GM19328 (cell line): ENCODE measurements around the gene STON1.
"Not testable (repeated sequence)": the region's sequence is repeated elsewhere in the genome, so short reads cannot be mapped to it uniquely, and the experiment has no call there.

ENCODE experiments used
- ATAC-seq: cut with Tn5 transposase; IDR thresholded peaks from one replicate; pipeline ENCODE4 v1.9.1; 2021; ENCODE audit warnings: mild to moderate bottlenecking, moderate library complexity; ENCODE audit not compliant: unreplicated experiment

STON1 gene

DNA sequence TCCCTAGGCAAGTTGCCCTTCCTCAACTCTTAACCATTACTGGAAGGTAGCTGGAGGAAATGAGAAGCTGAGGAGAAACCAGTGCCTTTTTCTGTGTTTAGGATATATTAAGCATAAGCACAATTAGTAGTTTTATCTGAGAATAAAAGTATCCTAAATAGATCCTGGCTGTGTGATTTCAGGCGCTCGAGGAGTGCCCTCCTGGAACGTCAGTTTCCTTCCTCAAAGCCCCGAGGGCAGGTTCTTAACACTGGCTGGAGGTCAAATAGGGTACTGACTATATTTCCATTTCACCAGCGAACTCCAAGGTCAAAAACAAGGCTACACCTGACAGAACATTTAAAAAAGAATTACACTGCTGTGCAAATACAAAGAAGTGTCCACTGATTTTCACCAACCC, 1.5 kb upstream of the STON1 start:
- no peak for ATAC-seq

DNA sequence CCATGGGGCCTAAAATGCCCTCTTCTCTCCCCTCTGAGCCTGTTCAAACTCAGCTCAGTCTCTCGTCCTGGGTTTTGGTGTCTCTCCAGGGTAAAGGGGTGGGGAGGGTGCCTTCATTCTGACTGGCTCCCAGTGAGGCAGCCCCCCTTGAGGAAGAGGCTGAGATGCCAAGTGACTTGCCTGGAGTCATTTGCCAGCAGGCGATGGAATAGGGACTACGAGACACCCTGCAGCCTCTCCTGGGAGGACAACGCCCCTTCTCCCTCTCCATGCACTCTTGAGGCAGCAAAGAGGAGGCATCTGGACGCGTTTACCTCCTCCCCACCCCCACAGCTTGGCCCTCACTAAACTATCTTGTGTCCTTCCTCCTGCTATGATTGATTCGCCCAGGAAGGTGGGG, 760 bp upstream of the STON1 start:
- ATAC-seq, result no peak

DNA sequence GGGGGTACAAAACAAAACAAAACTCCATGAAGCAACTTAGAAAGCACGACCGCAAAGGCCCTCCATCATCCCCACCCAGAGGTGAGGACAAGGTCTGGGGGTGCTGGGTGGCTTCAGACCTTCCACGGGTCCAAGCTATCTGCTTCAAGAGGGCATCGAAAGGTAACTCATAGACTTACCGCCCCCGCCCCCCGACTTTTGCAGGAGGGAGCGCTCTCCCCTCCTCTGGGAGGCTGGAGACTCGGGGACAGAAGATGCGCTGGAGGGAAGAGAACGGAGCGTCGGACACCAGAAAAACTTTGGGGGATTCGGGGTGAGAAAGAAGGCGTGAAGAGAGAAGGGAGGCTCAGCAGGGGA, 300 bp upstream of the STON1 start:
- no peak for ATAC-seq

DNA sequence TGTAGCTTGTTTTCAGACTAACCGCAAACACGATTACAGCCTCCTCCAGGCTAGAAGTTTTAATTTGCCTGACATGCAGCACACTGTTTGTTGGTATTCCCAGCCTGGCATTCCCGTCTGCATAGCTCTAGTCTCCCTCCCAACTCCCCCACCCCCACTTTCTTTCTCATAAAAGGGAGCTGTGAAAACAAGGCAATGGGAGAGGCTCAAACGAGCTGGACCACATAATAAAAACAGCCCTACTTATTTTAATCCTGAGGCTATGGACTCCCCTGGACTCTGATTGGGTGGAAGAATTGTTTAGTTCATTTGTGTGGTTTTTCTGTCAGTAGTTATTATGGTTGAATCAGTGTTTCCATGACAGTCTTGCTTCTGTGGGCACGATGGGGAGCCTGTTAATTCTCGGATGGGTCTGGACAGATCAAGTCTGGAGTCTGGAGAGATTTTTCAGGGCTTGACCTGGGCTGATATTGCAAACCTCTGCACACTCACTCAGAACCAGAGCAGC, 1.2 kb downstream of the STON1 start:
- ATAC-seq, result no peak

DNA sequence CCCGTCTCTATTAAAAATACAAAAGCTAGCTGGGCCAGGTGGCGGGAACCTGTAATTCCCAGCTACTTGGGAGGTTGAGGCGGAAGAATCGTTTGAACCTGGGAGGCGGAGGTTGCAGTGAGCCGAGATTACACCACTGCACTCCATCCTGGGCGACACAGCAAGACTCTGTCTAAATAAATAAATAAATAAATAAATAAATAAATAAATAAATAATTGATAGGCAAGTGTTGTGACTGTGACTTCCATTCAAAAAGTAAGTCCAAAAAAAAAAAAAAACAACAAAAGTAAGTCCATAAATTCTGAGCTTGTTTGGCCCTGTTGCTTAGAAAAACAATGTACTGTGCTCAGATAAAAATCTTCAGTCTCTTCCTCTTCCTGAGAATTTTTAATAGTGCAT, 2.2 kb downstream of the STON1 start:
- no peak for ATAC-seq

DNA sequence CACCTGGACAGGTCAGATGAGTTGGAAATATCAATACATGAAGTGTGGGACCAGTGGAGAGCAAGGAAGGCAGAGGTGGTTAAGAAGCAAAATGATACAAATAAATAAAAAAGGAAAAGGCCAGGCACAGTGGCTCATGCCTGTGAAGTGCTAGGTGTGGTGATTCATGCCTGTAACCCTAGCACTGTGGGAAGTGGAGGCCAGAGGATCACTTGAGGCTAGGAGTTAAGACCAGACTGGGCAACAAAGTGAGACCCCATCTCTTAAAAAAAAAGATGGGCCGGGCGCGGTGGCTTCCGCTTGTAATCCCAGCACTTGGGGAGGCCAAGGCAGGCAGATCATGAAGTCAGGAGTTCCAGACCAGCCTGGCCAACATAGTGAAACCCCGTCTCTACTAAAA, 2.9 kb downstream of the STON1 start:
- no peak for ATAC-seq

DNA sequence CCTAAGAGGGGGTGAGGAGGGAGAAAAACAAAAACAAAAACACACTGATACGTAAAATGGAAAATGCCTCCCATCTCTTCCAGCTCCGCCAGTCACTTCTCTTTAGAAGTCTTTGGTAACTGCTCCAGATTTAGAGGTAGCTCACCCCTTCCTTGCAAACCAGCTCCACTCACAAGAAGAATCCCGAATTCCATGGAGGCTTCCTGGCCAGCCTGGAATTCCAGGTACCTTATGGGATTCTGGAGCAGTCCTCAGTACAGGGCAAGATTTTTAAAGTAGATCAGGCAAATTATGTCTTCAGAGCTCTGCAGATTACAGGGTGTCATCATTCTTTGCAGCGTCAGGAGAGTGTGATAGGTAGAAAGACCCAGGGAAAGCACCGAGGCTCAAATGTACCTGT, 4.8 kb downstream of the STON1 start:
- ATAC-seq, result no peak

DNA sequence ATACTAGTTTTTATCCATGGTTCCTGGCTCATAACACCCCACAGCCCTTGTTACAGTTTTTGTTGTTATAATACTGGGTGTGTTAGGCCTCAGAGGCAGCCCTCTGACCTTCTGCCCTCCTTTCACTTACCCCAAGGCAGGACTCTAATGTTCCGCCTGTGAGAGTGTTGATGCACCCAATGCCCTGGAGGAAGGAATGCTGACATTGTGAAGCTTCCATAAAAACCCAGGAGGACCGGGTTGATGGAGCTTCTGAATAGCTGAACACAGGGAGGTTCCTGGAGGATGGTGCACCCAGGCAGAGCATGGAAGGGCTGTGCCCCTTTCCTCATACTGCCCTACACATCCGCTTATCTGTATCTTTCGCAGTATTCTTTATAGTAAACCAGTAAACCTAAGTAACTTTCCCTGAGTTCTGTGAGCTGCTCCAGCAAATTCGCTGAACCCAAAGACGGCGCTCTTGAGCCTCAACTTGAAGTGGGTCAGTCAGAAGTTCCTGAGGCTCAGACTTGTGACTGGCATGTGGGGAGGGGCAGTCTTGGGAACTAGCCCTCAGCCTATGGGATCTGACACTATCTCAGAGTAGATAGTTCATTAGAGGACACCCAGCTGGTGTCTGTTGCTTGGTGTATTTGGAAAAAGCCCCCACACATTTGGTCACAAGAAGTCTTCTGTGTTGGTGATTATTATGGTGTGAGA, 10.4 kb downstream of the STON1 start:
- ATAC-seq, result no peak

DNA sequence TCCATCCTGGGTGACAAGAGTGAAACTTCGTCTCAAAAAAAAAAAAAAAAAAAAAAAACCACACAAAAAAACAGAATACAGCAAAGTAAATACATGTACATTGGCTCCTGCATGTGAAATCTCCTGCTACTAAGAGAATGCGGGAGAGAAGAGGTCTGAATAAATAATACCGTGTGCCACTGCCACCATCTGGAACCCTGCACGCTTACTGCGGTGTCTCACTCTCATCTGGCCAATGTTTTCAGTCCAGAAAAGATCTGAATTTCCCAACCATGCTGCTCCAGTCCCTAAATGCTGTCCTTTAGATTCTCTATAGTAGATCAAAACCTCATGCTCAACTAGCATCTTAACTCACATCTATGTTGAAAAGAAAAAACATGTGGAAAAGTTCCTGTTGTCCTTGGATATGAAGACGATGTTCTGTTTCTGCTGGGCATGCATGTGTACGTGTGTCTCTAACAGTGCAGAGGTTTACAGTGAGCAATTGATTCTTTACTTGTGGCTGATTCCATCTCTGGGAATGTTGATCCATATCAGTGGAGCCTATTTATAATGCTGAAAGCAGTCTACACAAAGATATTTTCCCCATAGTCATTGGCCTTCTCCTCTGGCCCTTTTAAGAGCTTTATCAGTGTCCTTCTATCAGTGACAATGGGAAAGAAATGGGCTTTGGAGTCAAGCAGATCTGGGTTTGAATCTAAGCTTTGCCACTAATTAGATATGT, 11.9 kb downstream of the STON1 start:
- no peak for ATAC-seq

DNA sequence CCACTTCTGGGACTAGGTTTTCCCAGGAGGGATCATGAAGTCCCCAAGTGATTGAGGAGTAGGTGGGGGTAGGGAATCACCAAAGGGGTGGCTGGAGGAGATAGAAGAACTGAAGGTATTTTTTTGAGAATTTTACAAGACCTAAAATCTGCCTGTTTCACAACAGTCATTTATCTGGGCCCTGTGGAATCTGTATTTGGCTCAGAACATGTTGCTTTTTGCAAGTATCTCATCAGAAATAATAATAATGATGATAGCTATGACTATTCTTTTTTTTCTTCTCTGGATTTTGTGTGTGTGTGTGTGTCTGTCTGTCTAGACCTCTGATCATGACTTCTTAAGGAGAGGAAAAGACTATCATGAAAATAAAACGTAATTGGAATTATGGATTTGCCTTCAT, 13.9 kb downstream of the STON1 start:
- ATAC-seq, result no peak

DNA sequence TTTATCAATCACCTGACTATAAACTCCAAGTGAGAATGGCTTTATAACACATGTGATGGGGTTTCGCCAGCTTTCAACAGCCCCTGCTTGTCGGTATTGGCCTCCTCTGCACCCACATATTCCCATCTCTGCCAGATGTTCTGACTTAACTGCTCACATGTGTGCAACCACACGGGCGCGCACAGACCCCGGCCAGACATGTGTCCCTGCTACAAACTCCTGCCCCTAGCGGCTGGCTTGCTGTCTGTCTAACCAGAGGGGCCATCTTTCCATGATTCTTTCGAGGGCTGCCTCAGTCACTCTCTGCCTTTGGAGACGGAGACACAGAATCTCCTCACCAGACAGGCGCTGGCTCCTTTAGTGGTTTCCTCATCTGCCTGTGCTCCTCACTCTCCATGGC, 15.3 kb downstream of the STON1 start:
- no peak for ATAC-seq

DNA sequence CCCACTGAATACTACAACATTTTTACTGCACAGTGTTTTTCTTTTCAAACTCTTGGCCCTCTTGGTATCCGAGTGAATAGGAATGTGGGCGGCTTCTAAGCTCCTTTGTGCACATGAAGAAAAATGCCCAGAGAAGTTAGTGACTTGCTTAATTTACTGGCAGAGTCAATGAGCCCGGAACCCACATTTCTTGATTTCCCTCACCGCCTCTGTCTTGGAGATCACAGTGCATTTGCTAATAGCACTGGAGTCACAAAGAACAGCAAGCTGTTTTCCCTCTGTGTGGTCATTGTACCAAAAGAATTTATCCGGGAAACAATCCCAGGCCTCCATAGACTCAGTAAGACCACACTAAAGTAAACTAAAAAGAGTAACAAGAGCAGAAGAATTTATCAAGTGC, 18.9 kb downstream of the STON1 start:
- no peak for ATAC-seq

DNA sequence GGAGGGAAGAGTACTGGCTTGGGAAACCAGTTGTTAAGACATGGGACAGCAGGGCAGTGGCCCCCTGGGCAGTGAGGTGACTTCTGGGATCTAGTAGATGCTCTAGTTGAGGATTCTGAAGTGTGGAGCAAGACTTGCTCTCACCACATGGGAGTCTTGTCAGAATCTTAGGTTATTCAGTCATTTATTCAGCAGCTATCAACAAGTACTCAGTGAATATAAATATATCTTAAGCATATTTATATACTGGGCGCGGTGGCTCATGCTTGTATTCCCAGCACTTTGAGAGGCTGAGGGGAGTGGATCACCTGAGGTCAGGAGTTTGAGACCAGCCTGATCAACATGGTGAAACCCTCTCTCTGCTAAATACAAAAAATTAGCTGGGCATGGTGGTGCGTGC, 20.0 kb downstream of the STON1 start:
- ATAC-seq, result no peak

DNA sequence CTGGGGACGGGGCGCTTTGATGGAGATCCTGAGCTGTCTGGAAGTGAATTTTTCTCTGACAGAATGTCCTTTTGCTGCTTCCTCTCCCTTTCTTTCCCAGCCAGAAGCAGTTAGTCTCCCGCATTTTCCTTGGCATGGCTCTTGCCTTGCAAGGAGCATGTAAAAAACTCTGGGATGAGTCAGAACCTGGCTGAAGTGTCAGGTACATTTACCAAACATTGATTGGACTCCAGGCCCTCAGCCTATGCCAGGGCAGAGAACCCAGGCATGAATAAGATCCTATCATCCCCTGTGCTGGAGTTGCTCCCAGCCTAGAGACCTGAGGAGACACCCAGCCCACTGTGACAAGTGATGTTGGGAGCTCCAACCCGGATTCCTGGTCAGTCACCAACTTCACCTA, 21.6 kb downstream of the STON1 start:
- ATAC-seq, result no peak

DNA sequence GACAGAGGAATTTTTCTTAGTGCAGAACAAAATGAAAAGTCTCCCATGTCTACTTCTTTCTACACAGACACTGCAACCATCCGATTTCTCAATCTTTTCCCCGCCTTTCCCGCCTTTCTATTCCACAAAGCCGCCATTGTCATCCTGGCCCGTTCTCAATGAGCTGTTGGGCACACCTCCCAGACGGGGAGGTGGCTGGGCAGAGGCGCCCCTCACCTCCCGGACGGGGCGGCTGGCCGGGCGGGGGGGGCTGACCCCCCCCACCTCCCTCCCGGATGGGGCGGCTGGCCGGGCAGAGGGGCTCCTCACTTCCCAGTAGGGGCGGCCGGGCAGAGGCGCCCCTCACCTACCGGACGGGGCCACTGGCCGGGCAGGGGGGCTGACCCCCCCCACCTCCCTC, 25.1 kb downstream of the STON1 start:
- ATAC-seq, result not testable (repeated sequence)

DNA sequence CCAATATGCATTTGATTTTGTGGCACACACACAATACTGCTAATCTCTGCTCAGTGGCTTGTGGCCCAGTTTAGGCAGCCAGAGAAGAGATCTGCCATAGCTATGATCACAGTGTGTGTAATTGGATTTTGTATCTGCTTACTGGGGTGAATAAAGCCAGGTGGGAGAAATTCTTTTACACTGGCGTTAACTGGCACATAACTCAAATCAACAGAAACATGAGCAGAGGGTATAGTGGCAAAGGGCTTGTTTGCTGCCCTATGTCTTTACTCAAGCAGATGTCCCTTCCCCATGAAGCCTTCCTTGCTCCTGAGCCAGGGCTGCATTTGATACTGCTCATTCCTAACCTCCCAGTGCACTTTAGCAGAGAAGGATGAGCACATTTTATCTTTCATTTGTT, 28.5 kb downstream of the STON1 start:
- ATAC-seq, result no peak

DNA sequence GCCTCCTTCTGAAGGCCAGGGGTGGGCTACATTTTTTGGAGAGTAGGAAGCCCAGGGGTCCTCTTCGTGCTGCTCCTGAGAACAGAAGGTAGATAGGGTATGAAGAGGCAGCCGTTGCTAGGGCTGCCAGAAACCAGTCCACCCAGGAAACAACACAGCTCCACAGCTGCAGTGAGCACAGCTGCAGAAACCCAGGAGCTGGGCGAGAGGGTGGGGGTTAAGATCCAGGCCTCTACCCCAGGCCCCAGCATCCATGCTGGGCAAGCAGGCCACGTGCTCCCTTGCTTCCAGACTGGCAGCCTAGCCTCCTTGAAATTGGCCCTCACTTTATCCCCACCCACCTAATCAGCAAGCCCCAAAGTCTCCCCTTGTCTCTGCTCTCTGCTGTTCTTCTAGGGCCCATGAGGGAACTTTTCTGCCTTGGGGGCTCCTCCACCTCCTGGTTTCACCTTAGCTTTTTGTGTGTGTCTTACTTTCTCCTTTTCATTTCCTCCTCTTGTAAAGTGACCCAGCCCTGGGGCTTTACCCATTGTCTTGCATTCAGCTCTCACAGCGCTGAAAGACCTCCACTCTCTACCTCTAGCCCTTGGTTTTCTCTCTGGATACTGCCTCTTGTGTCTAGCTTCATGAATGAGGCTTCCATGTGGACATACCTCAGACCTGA, 30.7 kb downstream of the STON1 start:
- no peak for ATAC-seq

DNA sequence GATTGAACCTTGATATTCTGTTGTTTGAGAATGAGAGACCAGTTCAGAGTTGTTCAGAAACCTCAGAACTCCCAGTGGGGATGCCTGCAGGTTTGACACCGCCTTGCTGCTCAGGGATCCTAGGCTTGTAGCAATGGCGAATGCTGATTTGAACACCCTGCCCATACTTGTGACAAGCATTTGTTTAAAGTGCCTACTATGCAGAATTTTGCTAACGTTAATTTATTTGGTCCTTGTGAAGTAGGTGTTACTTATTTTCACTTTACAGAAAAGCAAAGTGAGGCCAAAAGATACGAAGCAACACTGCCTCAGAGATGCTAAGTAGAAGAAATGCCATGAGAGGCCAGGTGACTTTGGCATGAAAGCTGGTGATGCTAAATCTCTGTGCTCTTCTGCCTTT, 32.3 kb downstream of the STON1 start:
- ATAC-seq, result no peak

DNA sequence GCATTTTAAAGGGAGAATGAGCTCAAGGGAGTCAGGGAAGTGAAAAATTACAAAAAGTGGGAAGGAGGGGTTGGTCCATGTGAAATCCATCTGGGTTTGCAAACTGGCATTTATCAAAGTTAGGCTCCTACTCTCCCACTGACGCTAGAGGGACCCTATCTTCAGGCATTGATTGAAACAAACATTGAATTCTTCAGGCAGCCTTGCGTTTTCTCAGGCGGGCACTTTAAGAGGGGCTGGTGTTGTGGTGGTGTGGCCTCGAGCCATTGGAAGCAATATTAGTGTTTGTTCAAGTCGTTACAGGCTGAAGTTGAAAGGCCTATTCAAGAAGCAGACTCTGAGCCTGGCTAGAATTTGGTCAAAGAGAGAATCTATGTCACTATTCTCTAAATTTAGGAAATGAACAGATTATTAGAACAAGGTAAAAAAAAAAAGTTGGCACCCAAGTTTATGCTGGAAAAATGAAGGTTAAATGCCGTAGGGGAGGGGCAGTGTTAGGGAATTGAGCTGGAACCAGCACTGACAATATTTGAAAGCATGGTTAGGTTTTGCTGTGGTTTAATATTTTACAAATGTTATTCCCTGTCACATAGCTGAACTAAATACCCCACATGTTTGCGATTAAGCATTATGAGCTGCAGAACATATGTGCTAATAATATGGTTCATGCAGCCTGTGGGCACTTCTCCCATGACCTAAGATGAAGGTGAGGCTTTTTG, 36.8 kb downstream of the STON1 start:
- no peak for ATAC-seq

DNA sequence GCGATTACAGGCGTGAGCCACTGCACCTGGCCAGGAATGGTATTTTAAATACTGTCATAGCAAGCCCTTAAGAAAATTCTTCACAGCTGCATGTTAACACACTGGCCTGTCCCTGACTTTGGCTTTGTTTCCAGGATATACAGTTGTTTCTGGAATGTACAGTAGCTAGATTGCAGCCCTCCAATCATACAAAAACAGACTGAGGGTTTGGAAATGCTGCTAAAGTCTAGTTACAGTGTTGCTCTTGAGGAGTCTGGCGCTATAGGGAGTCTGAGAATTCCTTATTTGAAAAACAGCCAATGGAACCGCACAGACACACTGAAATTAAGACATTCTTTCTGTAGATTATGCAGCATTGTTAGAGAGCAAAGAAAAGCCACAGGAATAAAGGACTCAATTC, 37.7 kb downstream of the STON1 start:
- no peak for ATAC-seq

DNA sequence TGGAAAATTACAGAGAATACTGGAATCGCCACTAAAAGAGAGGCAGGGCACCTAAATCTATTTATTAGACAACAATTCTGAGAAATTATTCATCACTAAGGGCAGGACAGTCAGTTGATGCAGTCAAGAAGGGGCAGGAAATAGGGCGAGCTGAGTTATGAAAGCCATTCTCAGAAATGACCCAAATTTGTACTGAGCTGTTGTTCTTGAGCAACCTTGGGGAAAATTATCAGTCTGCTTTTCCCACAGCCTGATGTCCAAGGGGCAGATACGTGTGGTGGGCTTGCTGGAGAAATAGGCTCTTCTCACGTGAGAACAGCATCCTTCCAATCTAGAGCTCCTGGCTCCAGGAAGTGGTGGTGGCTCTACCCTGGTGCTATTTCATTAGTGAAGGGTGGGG, 38.6 kb downstream of the STON1 start:
- no peak for ATAC-seq

DNA sequence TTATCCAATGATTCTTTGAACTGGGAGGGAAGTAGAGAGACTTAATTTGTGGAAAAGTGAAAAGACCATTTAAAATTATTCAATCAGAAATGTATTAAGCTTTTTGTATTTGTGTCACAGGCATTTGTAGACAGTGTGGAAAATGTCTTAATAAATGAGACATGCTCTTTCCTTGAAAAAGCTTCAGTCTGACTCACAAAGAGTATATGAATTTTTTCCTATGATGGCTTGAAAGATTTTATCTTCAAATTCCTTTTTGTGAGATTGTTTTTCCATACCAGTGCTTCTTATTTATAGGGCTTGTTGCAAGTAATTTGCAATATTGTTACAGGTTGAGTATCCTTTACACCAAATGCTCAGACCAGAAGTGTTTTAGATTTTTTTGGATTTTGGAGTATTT, 39.5 kb downstream of the STON1 start:
- no peak for ATAC-seq
